Aorta (tissue), 5 donors: ENCODE measurements around the gene CTXND2. TPM values are rescaled to one million over a fixed set of nuclear protein-coding genes. Genes with fewer than 3 reads are reported as not detected.
"Not testable (repeated sequence)": the region's sequence is repeated elsewhere in the genome, so short reads cannot be mapped to it uniquely, and the experiment has no call there.

Source experiments
- ATAC-seq: fragments of 200-7000 bp; cut with Tn5 transposase; one replicate; pipeline ENCODE4 v1.9.1; 2022; ENCODE audit warnings: moderate library complexity; ENCODE audit not compliant: low FRiP score
- DNase-seq, 2 donors: peaks; one replicate each; pipeline ENCODE4 v3.0.0-alpha.2; 2020
- H3K27ac ChIP-seq, 2 donors: one replicate each; pipeline ENCODE4 v1.5.1; 2013; ENCODE audit warnings: low read length in 2 of 2, mild to moderate bottlenecking in 2 of 2, moderate library complexity in 2 of 2, control low read depth in 1 of 2, inconsistent platforms in 1 of 2, low read depth in 1 of 2
- H3K27me3 ChIP-seq, 2 donors: one replicate each; pipeline ENCODE4 v1.6.1; 2013; ENCODE audit warnings: control low read depth in 1 of 2, low read length in 1 of 2, mild to moderate bottlenecking in 1 of 2, moderate library complexity in 1 of 2; ENCODE audit not compliant: insufficient read depth in 2 of 2, control insufficient read depth in 1 of 2
- H3K36me3 ChIP-seq, 2 donors: one replicate each; pipeline ENCODE4 v1.6.1; 2013; ENCODE audit warnings: control low read depth in 1 of 2, low read length in 1 of 2, mild to moderate bottlenecking in 1 of 2; ENCODE audit not compliant: insufficient read depth in 2 of 2, control insufficient read depth in 1 of 2
- H3K4me1 ChIP-seq, 2 donors: one replicate each; pipeline ENCODE4 v1.6.1; 2013; ENCODE audit warnings: low read length in 2 of 2, control low read depth in 1 of 2, mild to moderate bottlenecking in 1 of 2, moderate library complexity in 1 of 2; ENCODE audit not compliant: insufficient read depth in 2 of 2, control insufficient read depth in 1 of 2
- H3K4me3 ChIP-seq, 2 donors: one replicate each; pipeline ENCODE4 v1.5.1; 2013; ENCODE audit warnings: low read length in 2 of 2, control low read depth in 1 of 2, mild to moderate bottlenecking in 1 of 2
- H3K9me3 ChIP-seq: one replicate; pipeline ENCODE4 v1.6.1; 2013; ENCODE audit warnings: mild to moderate bottlenecking, low read length; ENCODE audit not compliant: control insufficient read depth
- WGBS, 2 donors: extraction: QIAGEN DNeasy Blood & Tissue Kit; methylation state at CpG; one replicate each; pipeline ENCODE4 v1.1.7; 2013; 5-methylcytosine and 5-hydroxymethylcytosine counted together
- intact Hi-C, 2 donors: fragments of 100-400 bp; cut with DNase I; formaldehyde crosslinking; loops; one replicate each; pipeline versions ENCODE4 v1.14.2 to v1.15.0; 2022
- polyA plus RNA-seq, 2 donors: library from polyadenylated mRNA; stranded (reverse); fragments of 200-250 nt; gene quantifications; one replicate each; pipeline ENCODE4 v1.2.3, GENCODE V29; 2013
- total RNA-seq, 2 donors: library from RNA; stranded (reverse); fragmentation: NEBNext Ultra II Directional; extraction: Animal tissue kit (Norgen Biotek cat#: 25700); gene quantifications; one replicate each; pipeline ENCODE4 v1.2.1, GENCODE V29; 2021
- donor health status: healthy with polysubstance abuse.
- donor health status: Bipolar disorder and iron deficiency.
- donor health status: DM: no; HTN: no; CAD: no.
- donor health status: DM: no; HTN: no; CAD: no.
- donor health status: DM: yes; HTN: yes; CAD: no.

Gene CTXND2
- total and polyA plus RNA-seq, 4 donors: not detected

- peak within 1 kb of the TSS in 1 of 2 donors; percentile 74 for H3K27ac ChIP-seq
- no peaks in the 10 kb centered on the region for H3K4me1 ChIP-seq
- intact Hi-C loops: loop anchor here (5.0 kb wide), 2 partner anchors 49 to 51 kb away; partner anchors contain the start of gene ARNT (in 1 of the 2)
- H3K9me3 ChIP-seq: no peaks in the 10 kb centered on the region
- H3K36me3 ChIP-seq: peaks cover 0 to 5% of the 10 kb centered on the region in 2 donors
- ATAC-seq (peak; percentile 98), DNase-seq (peak; percentile 97)
- peak within 1 kb of the TSS; percentile 96 to 98 for H3K4me3 ChIP-seq
- WGBS, 2 donors: 0% methylated on average over 39 of the region's 39 CpGs
- H3K27me3 ChIP-seq: no peaks in the 10 kb centered on the region
These were observed 39.3 kb downstream of the CTXND2 start, which contains the start of gene SETDB1 for GRCh38 chr1:150926097-150926741. SETDB1 (plus strand) TSS chr1:150926363; CDS start chr1:150927715, 1,352 bp downstream.

GRCh38 chr1:150927624-150928023 lies 40.7 kb downstream of the CTXND2 start:
- no peak overlapping the region for H3K4me3 ChIP-seq

GRCh38 chr1:150928286-150928685 lies 41.4 kb downstream of the CTXND2 start:
- Histone ChIP-seq H3K27ac (no peak overlapping the region), H3K9me3 (no peaks in the 10 kb centered on the region), H3K36me3 (peaks cover 0 to 5% of the 10 kb centered on the region in 2 donors), H3K4me3 (no peak overlapping the region), H3K4me1 (no peaks in the 10 kb centered on the region), H3K27me3 (no peaks in the 10 kb centered on the region)
- intact Hi-C loops: loop anchor here (5.0 kb wide), 2 partner anchors 49 to 51 kb away; partner anchors contain the start of gene ARNT (in 1 of the 2)
- no peak for ATAC-seq
- 94 to 98% methylated on average over 3 of the region's 3 CpGs for WGBS, 2 donors
- DNase-seq: no peak

More at GRCh38 chr1:150927624-150928023, 40.7 kb downstream of the CTXND2 start:
- H3K9me3 ChIP-seq: no peaks in the 10 kb centered on the region
- DNase-seq (no peak), ATAC-seq (no peak)
- WGBS, 2 donors: 94 to 95% methylated on average over 4 of the region's 4 CpGs
- H3K27ac ChIP-seq: no peak overlapping the region
- no peaks in the 10 kb centered on the region for H3K27me3 ChIP-seq
- H3K36me3 ChIP-seq: peaks cover 0 to 5% of the 10 kb centered on the region in 2 donors
- intact Hi-C loops: loop anchor here (5.0 kb wide), 2 partner anchors 50 kb away; partner anchors contain the start of gene ARNT (in 1 of the 2)
- no peaks in the 10 kb centered on the region for H3K4me1 ChIP-seq

- H3K4me3 ChIP-seq, H3K27me3 ChIP-seq, H3K9me3 ChIP-seq, H3K27ac ChIP-seq, DNase-seq, ATAC-seq, H3K36me3 ChIP-seq, H3K4me1 ChIP-seq: not testable (repeated sequence)
- intact Hi-C loops: loop anchor here (5.0 kb wide), 2 partner anchors 49 to 51 kb away; partner anchors contain the start of gene ARNT (in 1 of the 2)
- WGBS, 2 donors: 92 to 97% methylated on average over 6 of the region's 6 CpGs
These were observed 41.8 kb downstream of the CTXND2 start for GRCh38 chr1:150928775-150929174.

GRCh38 chr1:150931773-150932172 lies 44.8 kb downstream of the CTXND2 start:
- Histone ChIP-seq H3K4me1 (no peaks in the 10 kb centered on the region), H3K36me3 (peaks cover 0 to 5% of the 10 kb centered on the region in 2 donors), H3K4me3 (no peak overlapping the region), H3K9me3 (no peaks in the 10 kb centered on the region), H3K27ac (no peak overlapping the region), H3K27me3 (no peaks in the 10 kb centered on the region)
- ATAC-seq (no peak), DNase-seq (no peak)
- WGBS, 2 donors: 93 to 96% methylated on average over 1 of the region's 1 CpG
- intact Hi-C loops: no loop called here

- Histone ChIP-seq H3K27ac (no peak overlapping the region), H3K36me3 (peaks cover 9 to 13% of the 10 kb centered on the region in 2 donors), H3K9me3 (no peaks in the 10 kb centered on the region), H3K4me1 (no peaks in the 10 kb centered on the region), H3K27me3 (no peaks in the 10 kb centered on the region), H3K4me3 (no peak overlapping the region)
- WGBS, 2 donors: 70 to 86% methylated on average over 5 of the region's 5 CpGs
- intact Hi-C loops: no loop called here
- no peak for ATAC-seq
- DNase-seq: no peak
These were observed 57.9 kb downstream of the CTXND2 start for GRCh38 chr1:150944856-150945255.

GRCh38 chr1:150954708-150955107 lies 67.8 kb downstream of the CTXND2 start:
- ATAC-seq (no peak), DNase-seq (no peak)
- Histone ChIP-seq H3K36me3 (peaks cover 4 to 12% of the 10 kb centered on the region in 2 donors), H3K27me3 (no peaks in the 10 kb centered on the region), H3K9me3 (no peaks in the 10 kb centered on the region), H3K4me1 (no peaks in the 10 kb centered on the region), H3K27ac (no peak overlapping the region), H3K4me3 (no peak overlapping the region)
- intact Hi-C loops: no loop called here
- WGBS, 2 donors: 93% methylated on average over 3 of the region's 3 CpGs

- no peaks in the 10 kb centered on the region for H3K4me1 ChIP-seq
- H3K4me3 ChIP-seq: no peak overlapping the region
- DNase-seq (no peak), ATAC-seq (no peak)
- intact Hi-C loops: no loop called here
- no peaks in the 10 kb centered on the region for H3K9me3 ChIP-seq
- H3K27ac ChIP-seq: no peak overlapping the region
- H3K36me3 ChIP-seq: peaks cover 4 to 11% of the 10 kb centered on the region in 2 donors
- H3K27me3 ChIP-seq: no peaks in the 10 kb centered on the region
These were observed 68.3 kb downstream of the CTXND2 start for GRCh38 chr1:150955280-150955679.

- H3K4me1 ChIP-seq: no peaks in the 10 kb centered on the region
- H3K9me3 ChIP-seq: no peaks in the 10 kb centered on the region
- no peak for ATAC-seq
- H3K36me3 ChIP-seq: peaks cover 4 to 7% of the 10 kb centered on the region in 2 donors
- no peaks in the 10 kb centered on the region for H3K27me3 ChIP-seq
- no peak overlapping the region for H3K4me3 ChIP-seq
- peak in 1 of 2 donors; percentile 29 for DNase-seq
- intact Hi-C loops: no loop called here
- no peak overlapping the region for H3K27ac ChIP-seq
- 97% methylated on average over 11 of the region's 11 CpGs for WGBS, 2 donors
These were observed 70.7 kb downstream of the CTXND2 start for GRCh38 chr1:150957666-150958065.
